GM21360 (cell line): Measurements from ENCODE around the gene ENPP7.
A peak's percentile ranks its signal among the peaks of the same experiment; 100 is the strongest.

Experiments
- ATAC-seq: cut with Tn5 transposase; IDR thresholded peaks from one replicate; pipeline ENCODE4 v1.9.1; 2021; ENCODE audit warnings: mild to moderate bottlenecking, moderate library complexity; ENCODE audit not compliant: unreplicated experiment

ENPP7 gene

DNA sequence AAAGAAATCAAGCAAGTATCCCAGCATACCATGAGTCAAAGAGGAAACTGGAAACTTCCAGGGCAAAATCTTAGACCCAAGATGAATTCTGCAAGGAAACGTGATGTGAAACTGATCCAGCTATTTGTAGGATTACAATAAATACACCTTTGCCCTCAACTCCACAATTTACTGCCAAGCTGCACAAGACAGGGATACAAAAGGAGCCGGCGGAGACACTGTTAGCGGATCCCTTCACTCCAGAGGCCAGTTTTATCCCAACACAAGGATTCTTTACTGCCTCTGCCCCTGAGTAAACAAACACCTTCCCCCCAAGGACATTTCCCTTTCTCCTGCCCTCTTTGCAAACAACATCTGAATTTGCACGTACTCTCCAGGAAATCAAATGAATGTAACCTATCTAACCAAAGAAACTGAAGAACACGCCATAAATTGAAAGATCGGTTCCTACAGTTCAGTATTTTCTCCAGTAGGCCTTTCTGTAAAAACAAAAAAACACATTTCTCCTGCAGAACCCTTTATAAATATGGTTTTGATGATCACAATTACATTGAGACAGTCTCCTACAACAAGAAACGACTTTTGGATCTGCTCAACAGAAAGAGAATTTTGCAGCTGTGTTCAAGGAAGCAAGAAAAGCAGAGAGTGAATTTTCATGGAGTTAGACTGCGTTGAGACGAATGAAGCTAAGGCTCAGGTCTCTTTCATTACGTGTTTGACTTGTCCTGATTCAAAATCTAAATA, 45.8 kb downstream of the ENPP7 start:
- no peak for ATAC-seq

DNA sequence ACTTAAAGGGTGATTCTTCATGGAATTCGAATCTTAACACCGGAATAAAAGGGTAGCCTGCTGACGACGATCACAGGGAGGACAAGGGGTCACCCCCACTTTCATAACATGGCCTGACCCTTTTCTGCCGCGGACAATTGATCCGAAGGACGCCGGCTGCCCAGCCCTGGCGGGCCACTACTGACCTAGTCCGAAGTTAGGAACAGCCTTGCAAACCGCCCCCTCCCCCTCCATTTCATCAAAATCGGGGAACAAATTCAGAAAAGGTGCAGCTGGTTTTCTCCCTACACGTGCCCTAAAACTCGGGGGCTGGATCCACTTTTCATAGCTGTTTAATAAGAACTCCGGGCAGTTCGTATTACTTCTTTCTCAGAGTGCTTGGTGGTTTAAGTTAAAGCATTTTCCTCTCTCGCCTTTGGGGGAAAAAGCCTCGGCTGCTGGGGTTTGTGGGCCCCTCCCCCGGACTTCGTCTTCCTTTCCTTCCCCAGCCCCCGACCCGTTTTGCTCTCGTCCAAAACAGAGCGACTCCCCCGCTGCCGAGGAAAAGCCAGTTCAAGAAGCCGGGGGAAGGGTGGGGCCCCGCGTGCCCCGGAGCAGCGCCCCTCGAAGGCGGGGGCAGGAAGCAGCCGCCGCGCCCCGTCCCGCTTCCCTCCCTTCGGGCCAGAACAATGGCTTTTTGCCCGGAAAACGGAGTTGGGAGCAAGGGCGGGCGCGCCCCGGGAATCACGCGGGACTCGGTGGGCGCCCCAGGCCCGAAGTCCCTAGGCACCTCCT, 46.6 kb downstream of the ENPP7 start:
- peak; percentile 21 for ATAC-seq

DNA sequence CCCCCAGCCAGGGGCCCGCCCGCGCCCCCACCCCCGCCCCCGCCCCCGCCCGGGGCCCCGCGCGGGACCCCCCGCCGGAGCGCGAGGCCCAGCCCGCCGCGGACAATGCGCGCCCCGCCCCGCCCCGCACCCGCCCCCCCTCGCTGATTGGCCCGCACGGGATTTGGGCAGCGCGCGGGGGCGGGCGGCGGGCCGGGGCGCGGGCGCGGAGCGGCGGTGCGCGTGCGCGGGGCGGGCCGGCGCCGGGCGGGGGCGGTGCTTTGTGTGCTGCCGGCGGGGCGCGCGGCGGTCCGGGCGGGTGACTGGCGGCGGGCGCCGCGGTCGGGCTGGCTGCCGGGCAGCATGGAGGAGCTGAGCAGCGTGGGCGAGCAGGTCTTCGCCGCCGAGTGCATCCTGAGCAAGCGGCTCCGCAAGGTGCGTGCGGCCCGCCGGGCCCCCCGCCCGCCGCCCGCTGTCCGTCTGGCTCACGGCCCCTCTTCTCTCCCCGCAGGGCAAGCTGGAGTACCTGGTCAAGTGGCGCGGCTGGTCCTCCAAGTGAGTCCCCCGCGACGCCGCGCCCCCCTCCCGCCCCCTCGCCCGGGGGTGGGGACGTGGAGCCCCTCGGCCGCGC, 47.3 kb downstream of the ENPP7 start, which contains the start of gene CBX2:
Gene CBX2 (plus strand): TSS at position 255 of the 610 bp plus-strand sequence. CDS start 88 bp downstream, at position 343.
- ATAC-seq, result peak; percentile 62

DNA sequence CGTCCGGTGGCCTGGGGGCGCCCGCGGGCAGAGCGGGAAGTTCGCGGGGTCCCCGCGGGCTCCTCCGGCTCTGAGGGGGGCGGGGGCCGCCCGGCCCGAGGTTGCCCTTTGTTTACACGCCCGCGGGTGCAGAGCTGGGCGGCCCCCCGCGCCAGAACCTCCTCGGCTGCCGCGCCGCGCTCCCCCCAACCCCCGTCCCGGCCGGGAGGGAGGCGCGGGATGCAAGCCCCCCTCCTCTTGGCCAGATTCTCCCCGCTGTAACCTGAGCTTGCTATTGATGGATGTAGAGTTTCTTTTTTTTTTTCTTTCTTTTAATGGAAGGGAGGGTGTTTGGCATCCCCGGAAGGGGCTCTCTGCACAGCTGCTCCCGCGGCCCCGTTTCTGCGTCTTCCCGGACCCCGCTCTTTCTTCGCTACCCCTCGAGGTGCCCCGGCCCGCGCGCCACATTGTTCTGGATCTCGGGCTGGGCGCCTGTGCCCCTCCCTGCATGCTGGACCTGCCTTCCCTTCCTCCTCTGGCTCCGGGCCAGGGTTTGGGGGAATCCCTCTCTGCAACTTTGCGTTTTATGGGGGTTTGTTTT, 47.9 kb downstream of the ENPP7 start:
- ATAC-seq, result no peak

DNA sequence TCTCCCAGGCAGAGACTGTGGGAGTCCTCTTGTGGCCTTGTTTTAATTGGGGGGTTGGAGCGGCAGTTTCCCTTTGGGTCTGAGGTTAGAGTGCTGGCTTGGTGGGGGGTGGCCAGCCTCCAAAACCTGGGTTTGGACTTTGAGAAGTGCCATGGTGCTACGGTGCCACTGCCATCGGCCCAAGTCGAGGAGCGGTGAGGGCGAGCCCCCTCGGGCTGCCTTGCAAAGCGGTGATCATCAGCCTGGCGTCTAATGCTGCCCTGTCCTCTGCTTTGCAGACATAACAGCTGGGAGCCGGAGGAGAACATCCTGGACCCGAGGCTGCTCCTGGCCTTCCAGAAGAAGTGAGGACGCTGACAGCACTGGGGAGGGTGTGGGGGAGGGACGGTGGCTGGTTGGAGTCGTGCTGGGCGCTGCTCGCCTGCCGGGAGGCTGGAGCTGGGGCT, 48.4 kb downstream of the ENPP7 start:
- ATAC-seq, result no peak

- no peak for ATAC-seq
These were observed 49.1 kb downstream of the ENPP7 start for GRCh38 chr17:79779661-79780365.

- no peak for ATAC-seq
These were observed 50.4 kb downstream of the ENPP7 start for GRCh38 chr17:79781012-79781650.

DNA sequence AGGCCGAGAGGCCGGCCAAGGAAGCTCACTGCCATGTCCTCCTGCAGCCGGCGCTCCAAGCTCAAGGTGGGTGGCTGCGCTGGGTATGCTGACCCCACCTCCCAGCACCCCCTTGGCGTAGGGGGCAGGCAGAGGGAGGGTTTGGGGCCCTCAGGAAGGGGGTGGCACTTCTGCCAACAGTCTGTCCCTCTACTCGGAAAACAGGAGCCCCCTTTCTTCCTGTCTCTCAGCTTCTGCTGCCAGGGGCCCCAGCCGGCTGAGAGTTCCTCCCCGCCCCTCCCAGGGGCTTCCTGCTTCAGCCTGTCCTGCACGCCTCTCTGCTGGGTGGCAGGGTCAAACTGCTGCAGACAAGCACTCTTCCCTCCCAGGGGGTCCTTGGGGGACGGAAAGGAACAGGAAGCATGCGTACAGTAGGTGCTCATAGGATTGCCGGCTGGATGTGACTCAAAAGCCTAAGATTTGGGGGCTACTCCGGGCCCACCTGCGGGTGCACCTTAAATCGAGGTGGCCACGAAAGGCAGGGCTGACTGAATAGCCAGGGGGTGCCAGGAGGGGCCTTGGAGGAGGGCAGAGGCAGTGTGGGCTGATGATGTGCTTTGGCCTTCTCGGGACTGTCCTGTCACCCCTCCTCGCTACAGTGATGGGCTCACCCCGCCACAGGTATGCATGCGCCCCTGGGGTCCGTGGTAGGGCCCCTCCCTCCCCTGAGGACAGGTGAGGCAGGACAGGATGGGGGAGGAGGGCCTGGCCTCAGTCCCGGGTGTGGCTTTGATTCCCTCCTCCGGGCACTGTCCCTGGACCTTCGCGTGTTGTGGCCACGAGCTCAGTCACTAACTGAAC, 51.2 kb downstream of the ENPP7 start:
- no peak for ATAC-seq

DNA sequence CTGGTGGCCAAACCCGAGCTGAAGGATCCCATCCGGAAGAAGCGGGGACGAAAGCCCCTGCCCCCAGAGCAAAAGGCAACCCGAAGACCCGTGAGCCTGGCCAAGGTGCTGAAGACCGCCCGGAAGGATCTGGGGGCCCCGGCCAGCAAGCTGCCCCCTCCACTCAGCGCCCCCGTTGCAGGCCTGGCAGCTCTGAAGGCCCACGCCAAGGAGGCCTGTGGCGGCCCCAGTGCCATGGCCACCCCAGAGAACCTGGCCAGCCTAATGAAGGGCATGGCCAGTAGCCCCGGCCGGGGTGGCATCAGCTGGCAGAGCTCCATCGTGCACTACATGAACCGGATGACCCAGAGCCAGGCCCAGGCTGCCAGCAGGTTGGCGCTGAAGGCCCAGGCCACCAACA, 53.1 kb downstream of the ENPP7 start:
- ATAC-seq, result no peak

GRCh38 chr17:79784353-79785016, 53.7 kb downstream of the ENPP7 start:
- ATAC-seq, result no peak

- ATAC-seq, result no peak
These were observed 54.5 kb downstream of the ENPP7 start for GRCh38 chr17:79785017-79785899.

- no peak for ATAC-seq
These were observed 55.4 kb downstream of the ENPP7 start for GRCh38 chr17:79785900-79786810.

DNA sequence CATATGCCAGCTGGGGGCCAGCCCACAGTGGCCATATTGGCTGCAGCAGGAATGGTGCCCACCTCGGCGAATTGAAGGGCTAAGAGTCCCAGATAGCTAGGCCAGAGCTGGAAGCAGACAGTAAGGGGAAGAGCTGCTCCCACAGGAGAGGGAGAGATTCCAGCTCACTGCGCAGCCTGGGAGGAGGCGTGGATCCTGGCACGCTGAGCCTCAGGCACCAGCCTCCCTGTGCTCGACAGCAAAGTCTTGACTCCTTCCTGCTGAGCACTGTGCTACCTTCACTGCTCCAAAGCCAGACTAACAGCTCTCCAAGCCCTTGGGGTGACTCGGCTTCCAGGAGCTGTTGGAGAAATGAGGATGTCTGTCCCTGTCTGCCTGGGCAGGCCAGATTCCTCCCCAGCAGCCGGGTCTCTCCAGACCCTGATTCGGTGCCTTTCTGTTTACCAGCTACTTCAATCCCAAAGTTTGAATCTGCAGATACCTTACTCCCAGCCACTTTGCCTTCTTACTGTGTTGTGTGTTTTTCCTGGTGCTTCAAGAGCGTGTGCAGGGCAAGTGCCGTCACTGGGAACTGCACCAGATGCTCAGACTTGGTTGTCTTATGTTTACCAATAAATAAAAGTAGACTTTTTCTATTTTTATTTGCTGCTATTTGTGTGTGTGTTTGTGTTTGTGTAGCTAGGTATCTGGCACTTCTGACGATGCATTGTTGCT, 56.3 kb downstream of the ENPP7 start:
- no peak for ATAC-seq

DNA sequence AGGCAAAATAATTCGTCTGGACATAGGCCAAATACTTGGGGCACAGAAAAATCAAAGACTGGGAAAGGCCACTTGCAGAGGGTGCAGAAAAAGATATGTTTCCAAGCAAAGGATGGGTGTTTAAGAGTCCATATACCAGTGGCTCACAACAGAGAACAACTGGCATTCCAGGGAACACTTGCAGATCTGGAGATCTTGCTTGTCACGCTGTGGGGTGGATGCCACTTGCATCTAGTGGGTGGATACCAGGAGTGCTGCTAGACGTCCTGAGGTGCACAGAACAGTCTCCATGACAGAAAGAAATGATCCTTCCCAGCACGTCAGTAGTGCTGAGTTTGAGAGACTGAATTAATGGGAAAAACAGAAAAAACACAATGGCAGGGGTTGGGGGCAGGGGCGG, 57.7 kb downstream of the ENPP7 start:
- ATAC-seq, result no peak

GRCh38 chr17:79788989-79789942, 58.5 kb downstream of the ENPP7 start:
- ATAC-seq, result no peak
